ENCODE measurements around the gene SOCS3. TPM values are rescaled to one million over a fixed set of nuclear protein-coding genes. Genes with fewer than 3 reads are reported as not detected.

Gene SOCS3
- total RNA-seq, 2 experiments from 2014 or later = not detected

DNA sequence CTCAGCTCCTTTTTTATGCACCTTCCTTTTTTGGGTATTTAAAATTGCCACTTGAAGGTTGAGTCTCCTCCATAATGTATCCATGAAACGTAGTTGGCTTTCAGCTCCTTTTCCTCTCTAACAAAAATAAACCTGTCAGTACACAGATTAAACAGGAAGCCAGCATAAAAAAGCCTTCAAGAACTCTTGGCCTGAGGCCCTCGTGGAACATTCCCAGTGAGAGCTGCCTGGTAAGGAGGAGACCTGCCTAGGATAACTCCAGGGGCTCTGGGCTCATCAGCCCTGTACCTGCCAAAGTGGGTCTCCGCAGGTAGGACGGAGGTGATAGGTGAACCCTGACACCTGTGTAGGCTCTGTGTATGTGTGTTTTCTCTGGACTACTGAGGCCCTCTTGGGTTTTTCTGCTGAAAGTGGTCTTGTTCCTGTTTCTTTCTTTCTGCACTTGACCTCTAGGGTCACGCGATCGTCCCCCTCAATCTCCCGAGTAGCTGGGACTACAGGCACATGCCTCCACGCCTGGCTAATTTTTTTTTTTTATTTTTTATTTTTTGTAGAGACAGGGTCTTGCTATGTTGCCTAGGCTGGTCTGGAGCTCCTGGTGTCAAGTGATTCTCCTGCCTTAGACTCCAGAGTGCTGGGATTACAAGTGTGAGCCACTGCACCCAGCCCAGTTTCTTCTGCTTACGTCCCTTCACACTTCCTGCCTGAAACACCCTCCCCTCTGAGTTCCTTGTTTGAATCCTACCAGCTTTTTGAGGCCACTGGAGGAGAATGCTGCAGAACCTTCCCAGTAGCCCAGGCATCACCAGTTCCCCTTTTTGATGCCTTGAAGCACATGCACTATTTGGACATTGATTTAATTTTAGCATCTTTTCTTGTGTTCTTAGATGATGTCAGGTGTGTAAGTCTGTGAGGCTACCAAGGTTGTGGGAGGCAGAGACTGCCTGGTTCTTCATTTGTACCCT, 28.4 kb upstream of the SOCS3 start:
- peak; percentile 76 for DNase-seq (ENCODE audit: low spot score)
- Histone ChIP-seq H3K27ac (ENCODE audit: low read depth, low read length, poor library complexity, severe bottlenecking) (peak overlapping the region; percentile 57), H3K36me3 (ENCODE audit: insufficient read depth, low read length) (peaks cover 42% of the 10 kb centered on the region), H2AFZ (ENCODE audit: low read length) (no peak overlapping the region), H3K4me1 (ENCODE audit: insufficient read depth, low read length, poor library complexity, severe bottlenecking) (peaks cover 56% of the 10 kb centered on the region), H3K79me2 (ENCODE audit: insufficient read depth, low read depth, low read length) (peaks cover 68% of the 10 kb centered on the region), H3K9me2 (ENCODE audit: insufficient read depth, low read length) (no peaks in the 10 kb centered on the region), H4K20me1 (ENCODE audit: insufficient read depth, low read length) (peaks cover 34% of the 10 kb centered on the region; the same call in 1 of the 2 replicates), H3K9me3 (ENCODE audit: low read length) (no peaks in the 10 kb centered on the region), H3K4me3 (ENCODE audit: low read depth, low read length, poor library complexity, severe bottlenecking) (no peak overlapping the region), H3K4me2 (ENCODE audit: low read length) (peak overlapping the region; percentile 56)
- no peak for TF ChIP-seq EZH2phosphoT487 (IDR thresholded peaks at IDR 0.05; ENCODE audit: borderline replicate concordance, low read depth, low read length)
- TF ChIP-seq, protein P1, sequence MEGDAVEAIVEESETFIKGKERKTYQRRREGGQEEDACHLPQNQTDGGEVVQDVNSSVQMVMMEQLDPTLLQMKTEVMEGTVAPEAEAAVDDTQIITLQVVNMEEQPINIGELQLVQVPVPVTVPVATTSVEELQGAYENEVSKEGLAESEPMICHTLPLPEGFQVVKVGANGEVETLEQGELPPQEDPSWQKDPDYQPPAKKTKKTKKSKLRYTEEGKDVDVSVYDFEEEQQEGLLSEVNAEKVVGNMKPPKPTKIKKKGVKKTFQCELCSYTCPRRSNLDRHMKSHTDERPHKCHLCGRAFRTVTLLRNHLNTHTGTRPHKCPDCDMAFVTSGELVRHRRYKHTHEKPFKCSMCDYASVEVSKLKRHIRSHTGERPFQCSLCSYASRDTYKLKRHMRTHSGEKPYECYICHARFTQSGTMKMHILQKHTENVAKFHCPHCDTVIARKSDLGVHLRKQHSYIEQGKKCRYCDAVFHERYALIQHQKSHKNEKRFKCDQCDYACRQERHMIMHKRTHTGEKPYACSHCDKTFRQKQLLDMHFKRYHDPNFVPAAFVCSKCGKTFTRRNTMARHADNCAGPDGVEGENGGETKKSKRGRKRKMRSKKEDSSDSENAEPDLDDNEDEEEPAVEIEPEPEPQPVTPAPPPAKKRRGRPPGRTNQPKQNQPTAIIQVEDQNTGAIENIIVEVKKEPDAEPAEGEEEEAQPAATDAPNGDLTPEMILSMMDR (conservative IDR thresholded peaks at IDR 0.05; ENCODE audit: low read length) = no peak
- intact Hi-C loops (cut with micrococcal nuclease; ENCODE audit: unreplicated experiment) = no loop called here
- ChIA-PET CTCF (ENCODE audit: unreplicated experiment) (no interaction called here), POLR2A (interaction anchor here (0.5 kb wide), 1 partner anchor 1197 kb away, joined by 3 read pairs; no protein-coding TSS in a partner anchor)
- BruUV-seq (replicated peaks) = no TSS peak

DNA sequence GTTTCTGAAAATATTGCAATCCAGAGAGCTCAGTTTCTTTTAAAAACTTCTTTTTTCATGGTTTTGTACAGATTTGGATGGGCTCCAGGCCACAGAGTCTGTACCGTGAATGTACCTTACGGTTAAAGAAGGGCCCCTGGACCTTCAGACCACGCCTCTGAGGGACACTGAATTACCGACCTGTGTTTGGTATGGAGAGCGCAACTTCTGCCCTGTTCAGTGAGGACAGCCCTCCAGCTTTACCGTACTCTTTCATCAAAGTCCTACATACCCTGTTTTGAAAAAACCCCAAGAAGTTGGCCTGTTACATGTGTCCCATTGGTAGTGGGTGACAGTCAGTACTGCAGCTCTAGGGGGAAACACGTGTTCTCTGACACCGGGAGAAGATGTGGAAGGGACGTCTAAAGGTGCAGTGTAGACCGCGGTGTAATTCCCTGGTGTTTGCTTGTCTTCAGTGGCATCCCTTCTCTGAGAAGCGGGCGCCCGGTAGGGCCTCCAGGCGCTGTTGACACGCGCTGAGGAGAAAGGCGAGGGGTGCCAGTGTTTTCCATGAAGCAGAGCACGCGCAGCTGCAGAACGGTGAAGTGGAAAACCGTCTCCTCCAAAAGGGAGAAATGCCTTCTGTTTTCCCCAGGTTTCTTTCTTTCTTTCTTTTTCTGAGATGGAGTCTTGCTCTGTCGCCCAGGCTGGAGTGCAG, 24.8 kb upstream of the SOCS3 start:
- peaks cover 48% of the 10 kb centered on the region; the same call in 1 of the 2 replicates for H4K20me1 ChIP-seq (ENCODE audit: insufficient read depth, low read length)
- CTCF ChIA-PET (ENCODE audit: unreplicated experiment) = no interaction called here
- TF ChIP-seq EZH2phosphoT487 (IDR thresholded peaks at IDR 0.05; ENCODE audit: borderline replicate concordance, low read depth, low read length) = no peak
- TF ChIP-seq, protein P1 (conservative IDR thresholded peaks at IDR 0.05; ENCODE audit: low read length) = no peak
- no peaks in the 10 kb centered on the region for H3K9me3 ChIP-seq (ENCODE audit: low read length)
- H3K4me1 ChIP-seq (ENCODE audit: insufficient read depth, low read length, poor library complexity, severe bottlenecking) = peaks cover 78% of the 10 kb centered on the region
- H3K9me2 ChIP-seq (ENCODE audit: insufficient read depth, low read length) = no peaks in the 10 kb centered on the region
- intact Hi-C loops (cut with micrococcal nuclease; ENCODE audit: unreplicated experiment) = no loop called here
- peak overlapping the region; percentile 26 for H3K27ac ChIP-seq (ENCODE audit: low read depth, low read length, poor library complexity, severe bottlenecking)
- POLR2A ChIA-PET = interaction anchor here (1.0 kb wide), 1 partner anchor 41 kb away, joined by 3 read pairs; no protein-coding TSS in a partner anchor
- no peak overlapping the region for H3K4me3 ChIP-seq (ENCODE audit: low read depth, low read length, poor library complexity, severe bottlenecking)
- H3K36me3 ChIP-seq (ENCODE audit: insufficient read depth, low read length) = peaks cover 29% of the 10 kb centered on the region; the same call in 1 of the 2 replicates
- H3K4me2 ChIP-seq (ENCODE audit: low read length) = peak overlapping the region; percentile 65
- no TSS peak for BruUV-seq (replicated peaks)
- DNase-seq (ENCODE audit: low spot score) = no peak
- no peak overlapping the region for H2AFZ ChIP-seq (ENCODE audit: low read length)
- peaks cover 89% of the 10 kb centered on the region for H3K79me2 ChIP-seq (ENCODE audit: insufficient read depth, low read depth, low read length)

Measured in OCI-LY7 (cell line).